GM12878 (cell line): ENCODE results near the gene ATP7B. TPM values are rescaled to one million over a fixed set of nuclear protein-coding genes. Genes with fewer than 3 reads are reported as not detected.
"Not testable (repeated sequence)": the region's sequence is repeated elsewhere in the genome, so short reads cannot be mapped to it uniquely, and the experiment has no call there.

ENCODE experiments used
- ATAC-seq: fragments of 200-7000 bp; cut with Tn5 transposase; 3 replicates; pipeline ENCODE4 v1.9.1; 2020; ENCODE audit warnings: mild to moderate bottlenecking, moderate library complexity
- BruUV-seq: library from RNA; stranded (reverse); fragments of 400-500 nt; replicated peaks from 2 replicates; lab custom pipeline; 2021; lab: Mats Ljungman, UMichigan
- CTCF ChIA-PET: fragments of 300-600 bp; sonication (Branson Sonifier 250); formaldehyde crosslinking; extraction: SDS; loops from one replicate; lab custom pipeline; 2021; ENCODE audit warnings: inconsistent platforms; lab: Yijun Ruan, JAX
- POLR2A ChIA-PET: fragments of 350-600 bp; formaldehyde crosslinking; extraction: SDS; loops from one replicate; lab custom pipeline; 2021; ENCODE audit warnings: inconsistent platforms; lab: Charles Lee
- RAD21 ChIA-PET: fragments of 300-600 bp; sonication (Branson Sonifier 250); formaldehyde crosslinking; loops from one replicate; lab custom pipeline; 2023; ENCODE audit warnings: antibody characterized with exemption; ENCODE audit not compliant: unreplicated experiment; lab: Charles Lee
- SMC1A ChIA-PET: fragments of 300-600 bp; sonication (Branson Sonifier 250); formaldehyde crosslinking; loops from one replicate; lab custom pipeline; 2023; ENCODE audit not compliant: unreplicated experiment, uncharacterized antibody; lab: Charles Lee
- DNase-seq: peaks from one replicate; pipeline ENCODE4 v3.0.0-alpha.2; 2011; ENCODE audit warnings: low read depth, low spot score
- FAIRE-seq: peaks from 3 replicates; lab custom pipeline; 2011; peaks lifted over from hg19 to GRCh38; lab: Jason Lieb, UNC
- H2AFZ ChIP-seq: 2 replicates; pipeline ENCODE4 v1.6.0; 2011; ENCODE audit warnings: low read depth, low read length, control low read depth; ENCODE audit not compliant: control insufficient read depth
- H3K27ac ChIP-seq: 2 replicates; pipeline ENCODE4 v1.5.1; 2011; ENCODE audit warnings: control low read depth; ENCODE audit not compliant: control insufficient read depth, insufficient read depth
- H3K27me3 ChIP-seq, 2 experiments: replicated peaks in 1 of 2; 2 replicates each; pipeline versions ENCODE4 v1.6.0 to v1.6.1; 2011; ENCODE audit warnings: low read length in 1 of 2; ENCODE audit not compliant: control insufficient read depth in 2 of 2, insufficient read depth in 2 of 2
- H3K36me3 ChIP-seq, 2 experiments: 2 replicates each; pipeline ENCODE4 v1.5.1; 2011; ENCODE audit warnings: low read length in 1 of 2; ENCODE audit not compliant: control insufficient read depth in 2 of 2, insufficient read depth in 2 of 2
- H3K4me1 ChIP-seq: 2 replicates; pipeline ENCODE4 v1.6.1; 2011; ENCODE audit warnings: mild to moderate bottlenecking, low read length, moderate library complexity, mixed read lengths; ENCODE audit not compliant: control insufficient read depth, insufficient read depth
- H3K4me2 ChIP-seq: 2 replicates; pipeline ENCODE4 v1.6.0; 2011; ENCODE audit warnings: control low read depth; ENCODE audit not compliant: control insufficient read depth, insufficient read depth
- H3K4me3 ChIP-seq: fragments of 200-600 bp; sonication (generic); 2 replicates; pipeline ENCODE4 v1.5.1; 2016
- H3K79me2 ChIP-seq: 2 replicates; pipeline ENCODE4 v1.6.0; 2011; ENCODE audit warnings: low read length; ENCODE audit not compliant: control insufficient read depth, insufficient read depth
- H3K9ac ChIP-seq: 2 replicates; pipeline ENCODE4 v1.8.0; 2011; ENCODE audit warnings: low read length, control low read depth, mixed read lengths; ENCODE audit not compliant: control insufficient read depth, insufficient read depth
- H3K9me3 ChIP-seq: replicated peaks from 3 replicates; pipeline ENCODE4 v1.5.1; 2011; ENCODE audit warnings: mild to moderate bottlenecking, low read length; ENCODE audit not compliant: control insufficient read depth, insufficient read depth
- H4K20me1 ChIP-seq: 2 replicates; pipeline ENCODE4 v1.6.0; 2011; ENCODE audit not compliant: control insufficient read depth, insufficient read depth
- JUNB ChIP-seq: IDR thresholded peaks from 2 replicates; pipeline ENCODE4 v1.6.1; 2016; ENCODE audit warnings: antibody characterized with exemption, mild to moderate bottlenecking
- MTA2 ChIP-seq: fragments of 450-650 bp; IDR thresholded peaks from 2 replicates; pipeline ENCODE4 v1.6.1; 2016; ENCODE audit warnings: low read depth, mild to moderate bottlenecking, moderate library complexity
- NFIC ChIP-seq: IDR thresholded peaks from 2 replicates; pipeline ENCODE4 v1.6.1; 2012; ENCODE audit warnings: low read depth, mild to moderate bottlenecking, inconsistent platforms, low read length, moderate library complexity
- WGBS: methylation state at CpG from one replicate; pipeline ENCODE4 v1.1.6; 2016; ENCODE audit warnings: low lambda C conversion rate; ENCODE audit not compliant: insufficient replicate concordance, insufficient coverage; ENCODE audit errors: missing lambda C conversion rate; 5-methylcytosine and 5-hydroxymethylcytosine counted together
- in situ Hi-C: fragments of 300-500 bp; cut with MboI; formaldehyde crosslinking; loops from 9 replicates; pipeline ENCODE4 v1.14.3; 2018; ENCODE audit warnings: mixed read lengths
- intact Hi-C: fragments of 100-400 bp; cut with micrococcal nuclease; formaldehyde crosslinking; loops from one replicate; pipeline ENCODE4 v1.14.2; 2022; ENCODE audit not compliant: unreplicated experiment
- polyA plus RNA-seq, 11 experiments: library from polyadenylated mRNA; depleted of rRNA in 4 of 11; unstranded in 6 of 11; stranded (reverse) in 5 of 11; fragments of >200 nt; fragmentation: Nextera tagmentation in 4 of 11; fragmentation: Illumina TruSeq in 1 of 11; extraction: Ambion mirVana in 4 of 11; extraction: Trizol in 1 of 11; gene quantifications; 1 replicate in 1 of 11; 2 replicates in 10 of 11; pipeline versions ENCODE4 v1.2.1 to v1.2.3, GENCODE V29; 2011 to 2016; ENCODE audit warnings: inconsistent platforms in 2 of 11, missing spikeins in 2 of 11, low read depth in 1 of 11
- total RNA-seq, 4 experiments: library from RNA; depleted of rRNA in 3 of 4; stranded (reverse); fragments of >200 nt in 3 of 4; fragmentation: Illumina TruSeq in 1 of 4; extraction: Trizol in 1 of 4; gene quantifications; 2 replicates each; pipeline versions ENCODE4 v1.2.1 to v1.2.3, GENCODE V29; 2013 to 2021
- TF ChIP-seq, protein P1 (sequence below): IDR thresholded peaks from 2 replicates; pipeline ENCODE4 v1.6.1; 2012; ENCODE audit warnings: low read length, inconsistent platforms

ATP7B gene
- total and polyA plus RNA-seq, 10 of the 15 experiments (the other 5 are each of a cell fraction or from before 2014, with no cell fraction given), result under 0.01 to 1.1 (median 0.06) TPM; not detected in 2

DNA sequence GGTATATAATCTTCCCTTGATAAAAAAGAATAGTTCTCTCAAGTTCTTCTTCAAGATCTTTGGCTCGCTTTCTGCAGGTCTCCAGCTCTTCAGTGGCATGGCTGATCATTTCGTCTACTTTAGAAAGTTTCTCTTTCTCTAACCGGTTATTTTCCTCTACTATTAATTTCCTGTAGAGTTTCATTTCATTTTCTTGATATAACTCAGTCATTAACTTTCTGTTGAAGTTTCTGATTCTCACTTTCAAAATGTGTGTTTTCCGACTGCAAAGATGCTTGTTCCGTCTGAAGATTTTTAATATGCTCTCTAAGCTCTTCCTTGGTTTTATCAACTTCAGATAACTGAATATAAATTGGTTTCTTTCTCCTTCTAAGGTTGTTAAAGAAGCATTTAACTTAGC, 102.0 kb downstream of the ATP7B start:
- H3K27me3 ChIP-seq, H4K20me1 ChIP-seq, DNase-seq, H3K36me3 ChIP-seq, H3K79me2 ChIP-seq, H3K4me3 ChIP-seq, in situ Hi-C loops, intact Hi-C loops, H2AFZ ChIP-seq, ATAC-seq, BruUV-seq, H3K9ac ChIP-seq, H3K9me3 ChIP-seq, H3K4me1 ChIP-seq, H3K27ac ChIP-seq: not testable (repeated sequence)
- WGBS, result 0% methylated on average over 5 of the region's 5 CpGs
- peak; percentile 73 for FAIRE-seq
- RAD21 ChIA-PET, result interaction anchor here (1.7 kb wide), 1 partner anchor 16 kb away, joined by 3 read pairs; no protein-coding TSS in a partner anchor
- TF ChIP-seq JUNB, result peak; percentile 81
- TF ChIP-seq, protein P1, sequence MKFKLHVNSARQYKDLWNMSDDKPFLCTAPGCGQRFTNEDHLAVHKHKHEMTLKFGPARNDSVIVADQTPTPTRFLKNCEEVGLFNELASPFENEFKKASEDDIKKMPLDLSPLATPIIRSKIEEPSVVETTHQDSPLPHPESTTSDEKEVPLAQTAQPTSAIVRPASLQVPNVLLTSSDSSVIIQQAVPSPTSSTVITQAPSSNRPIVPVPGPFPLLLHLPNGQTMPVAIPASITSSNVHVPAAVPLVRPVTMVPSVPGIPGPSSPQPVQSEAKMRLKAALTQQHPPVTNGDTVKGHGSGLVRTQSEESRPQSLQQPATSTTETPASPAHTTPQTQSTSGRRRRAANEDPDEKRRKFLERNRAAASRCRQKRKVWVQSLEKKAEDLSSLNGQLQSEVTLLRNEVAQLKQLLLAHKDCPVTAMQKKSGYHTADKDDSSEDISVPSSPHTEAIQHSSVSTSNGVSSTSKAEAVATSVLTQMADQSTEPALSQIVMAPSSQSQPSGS, result peak; percentile 55; the same call in 1 of the 2 replicates
- peak; percentile 56 for TF ChIP-seq NFIC
- peak; percentile 63 for TF ChIP-seq MTA2
- POLR2A ChIA-PET, result interaction anchor here (0.8 kb wide), 1 partner anchor 40 kb away, joined by 3 read pairs; no protein-coding TSS in a partner anchor
- SMC1A ChIA-PET, result interaction anchor here (1.1 to 1.7 kb wide), 5 partner anchors 14 to 218 kb away, joined by 3 to 4 read pairs (median 3); no protein-coding TSS in a partner anchor
- H3K4me2 ChIP-seq, result peak overlapping the region; percentile 43
- CTCF ChIA-PET, result interaction anchor here (0.6 to 1.4 kb wide), 4 partner anchors 13 to 327 kb away, joined by 3 to 4 read pairs (median 3); no protein-coding TSS in a partner anchor
